HG03095 (cell line): ENCODE data around the gene NKX1-2.

ENCODE experiments used
- ATAC-seq: cut with Tn5 transposase; IDR thresholded peaks from one replicate; pipeline ENCODE4 v1.9.1; 2021; ENCODE audit warnings: moderate library complexity; ENCODE audit not compliant: unreplicated experiment

The NKX1-2 gene

DNA sequence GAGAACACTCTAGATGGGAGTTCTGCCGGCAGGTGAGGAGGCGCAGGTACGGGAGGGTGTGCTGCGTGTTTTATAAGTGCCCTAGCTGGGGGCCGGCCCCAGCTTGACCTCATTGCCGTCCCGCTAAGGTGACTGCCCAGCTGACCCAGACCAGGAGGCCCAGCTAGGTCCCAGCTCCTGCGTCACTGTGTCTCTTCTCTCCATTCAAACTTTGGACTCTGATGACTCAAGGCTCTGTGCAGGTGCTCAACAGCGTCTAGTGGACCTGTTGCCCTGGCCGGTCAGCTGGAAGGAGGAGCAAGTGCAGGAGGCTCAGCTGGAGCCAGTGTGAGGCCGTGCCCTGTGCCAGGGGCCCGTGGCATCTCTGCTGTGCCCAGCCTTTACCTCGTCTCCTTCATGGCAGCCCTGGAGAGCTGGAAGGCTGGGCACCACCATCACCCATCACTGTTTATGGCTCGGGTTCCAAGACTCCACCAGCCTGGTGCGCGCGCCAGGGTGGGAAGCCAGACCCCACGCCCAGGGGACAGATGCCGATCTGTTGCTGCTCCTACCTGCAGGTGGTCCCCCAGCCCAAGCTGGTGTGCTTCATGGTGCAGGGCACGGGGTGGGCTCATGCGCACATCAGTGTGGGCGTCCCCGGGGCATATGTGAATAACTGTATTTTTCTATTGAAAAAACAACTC, 26.3 kb upstream of the NKX1-2 start:
- ATAC-seq: no peak

GRCh38 chr10:124474514-124475070, 24.8 kb upstream of the NKX1-2 start:
- no peak for ATAC-seq

- no peak for ATAC-seq
Observed at GRCh38 chr10:124473070-124473469, 23.2 kb upstream of the NKX1-2 start.

DNA sequence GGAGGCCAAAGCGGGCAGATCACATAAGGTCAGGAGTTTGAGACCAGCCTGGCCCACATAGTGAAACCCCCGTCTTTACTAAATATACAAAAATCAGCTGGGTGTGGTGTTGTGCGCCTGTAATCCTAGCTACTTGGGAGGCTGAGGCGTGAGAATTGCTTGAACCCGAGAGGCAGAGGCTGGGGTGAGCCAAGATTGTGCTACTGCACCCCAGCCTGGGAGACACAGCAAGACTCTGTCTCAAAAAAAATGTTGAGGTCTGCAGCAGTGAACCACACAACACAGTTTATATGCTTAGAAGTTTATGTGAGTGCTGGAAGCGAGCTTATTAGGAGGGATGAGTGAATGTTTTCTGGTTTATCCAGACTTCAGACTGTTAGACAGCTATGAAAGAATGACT, 22.2 kb upstream of the NKX1-2 start:
- ATAC-seq: no peak

GRCh38 chr10:124470544-124471434, 21.0 kb upstream of the NKX1-2 start:
- ATAC-seq: no peak

GRCh38 chr10:124469956-124470484, 20.2 kb upstream of the NKX1-2 start:
- no peak for ATAC-seq

DNA sequence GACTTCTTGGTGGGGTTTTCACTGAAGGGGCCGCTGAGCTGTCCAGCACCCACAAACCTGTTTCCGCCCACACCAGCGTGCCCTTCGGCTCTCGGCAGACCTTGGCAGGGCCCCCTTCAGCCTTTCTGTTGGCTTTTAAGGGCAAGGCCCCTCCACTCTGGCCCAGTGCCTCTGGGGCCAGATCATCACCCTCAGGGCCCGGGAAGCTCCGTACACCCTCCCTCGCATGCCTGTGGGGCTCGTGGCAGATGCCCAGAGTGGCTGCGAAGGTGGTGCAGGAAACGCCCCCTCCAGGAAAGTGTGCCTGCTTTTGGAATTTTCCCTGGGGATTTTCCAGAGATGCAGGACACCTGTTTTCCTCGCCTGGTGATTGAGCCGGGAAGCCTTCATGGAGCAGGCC, 18.8 kb upstream of the NKX1-2 start:
- ATAC-seq: no peak

DNA sequence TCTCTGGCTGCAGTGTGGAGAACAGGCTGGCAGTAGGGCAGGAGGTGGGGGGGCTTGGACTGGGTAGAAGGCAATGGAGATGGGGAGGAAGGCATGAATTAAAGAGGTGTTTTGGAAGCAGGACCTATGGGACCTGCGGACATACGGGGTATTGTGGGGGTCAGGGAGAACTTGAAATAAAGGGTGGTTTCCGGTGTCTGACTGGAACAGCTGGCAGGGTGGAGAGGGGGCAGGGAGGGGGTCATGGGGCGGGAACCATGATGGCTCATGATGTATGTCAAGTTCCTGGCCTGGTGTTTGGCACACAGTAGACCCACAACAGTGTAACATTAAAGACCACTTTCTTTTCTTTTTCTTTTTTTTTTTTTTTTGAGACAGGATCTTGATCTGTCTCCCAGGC, 17.3 kb upstream of the NKX1-2 start:
- ATAC-seq: no peak

DNA sequence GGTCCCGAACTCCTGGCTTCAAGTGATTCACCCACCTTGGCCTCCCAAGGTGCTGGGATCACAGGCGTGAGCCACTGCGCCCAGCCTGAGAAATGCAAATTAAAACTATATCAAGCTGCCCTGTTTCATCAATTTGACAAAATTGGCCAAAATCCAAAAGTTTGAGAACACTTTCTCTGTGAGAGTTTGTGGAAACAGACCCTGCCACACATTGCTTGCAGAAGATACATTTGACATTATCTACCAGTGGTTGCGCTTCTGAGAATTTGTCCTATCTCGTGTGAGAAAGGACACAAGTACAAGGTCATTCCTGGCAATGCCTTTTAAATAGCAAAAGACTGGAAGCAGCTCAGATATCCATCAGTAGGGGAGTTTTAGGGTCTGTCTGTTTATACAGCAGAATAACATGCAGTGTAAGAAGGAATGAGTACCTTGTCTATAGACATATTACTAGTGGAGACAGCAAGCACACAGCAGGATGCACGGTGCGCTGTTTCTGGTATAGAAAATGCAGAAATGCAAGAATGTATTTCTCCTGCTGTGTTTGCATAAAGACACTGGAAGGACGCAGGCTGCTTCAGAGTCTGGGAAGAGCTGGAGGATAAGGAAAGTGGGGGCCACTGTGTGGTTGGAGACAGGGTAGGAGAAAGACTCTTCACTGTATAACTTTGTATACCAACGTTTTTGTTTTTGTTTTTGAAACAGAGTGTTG, 16.1 kb upstream of the NKX1-2 start:
- ATAC-seq: no peak

- ATAC-seq: peak; percentile 58
Observed at GRCh38 chr10:124465003-124465776, 15.4 kb upstream of the NKX1-2 start.

- no peak for ATAC-seq
Observed at GRCh38 chr10:124464028-124464965, 14.5 kb upstream of the NKX1-2 start.

GRCh38 chr10:124462348-124462695, 12.5 kb upstream of the NKX1-2 start:
- no peak for ATAC-seq

DNA sequence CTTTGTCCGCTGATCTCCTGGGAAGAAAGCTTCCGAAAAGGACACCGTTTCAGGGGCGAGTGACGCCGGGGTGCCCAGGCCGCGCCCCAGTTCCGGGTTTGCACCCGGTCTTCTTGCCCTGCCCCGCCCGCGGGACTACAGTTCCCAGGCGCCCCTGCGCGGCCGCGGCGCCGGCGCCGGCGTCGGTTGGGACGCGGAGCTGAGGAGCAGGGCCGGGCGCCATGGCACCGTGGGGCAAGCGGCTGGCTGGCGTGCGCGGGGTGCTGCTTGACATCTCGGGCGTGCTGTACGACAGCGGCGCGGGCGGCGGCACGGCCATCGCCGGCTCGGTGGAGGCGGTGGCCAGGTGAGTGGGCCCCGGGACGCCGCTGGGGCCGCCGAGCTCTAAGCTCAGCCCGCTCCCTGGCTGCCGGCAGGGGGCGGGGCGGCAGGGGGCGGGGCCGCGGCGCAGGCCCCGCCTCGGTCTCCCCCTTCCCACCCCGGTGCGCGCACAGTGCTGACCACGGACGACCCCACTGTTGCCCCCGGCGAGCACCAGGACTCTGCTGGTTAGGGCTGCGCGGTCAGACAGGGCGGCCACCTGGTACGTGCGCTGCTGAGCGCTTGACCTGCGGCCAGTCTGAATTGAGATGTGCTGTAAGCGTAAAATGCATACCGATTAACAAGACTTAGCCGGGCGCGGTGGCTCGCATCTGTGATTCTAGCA, 12.0 kb upstream of the NKX1-2 start, which contains the start of gene LHPP:
LHPP (plus strand) TSS at position 182 of the 706 bp plus-strand sequence; CDS start at position 222, 40 bp downstream.
- ATAC-seq: peak; percentile 95

DNA sequence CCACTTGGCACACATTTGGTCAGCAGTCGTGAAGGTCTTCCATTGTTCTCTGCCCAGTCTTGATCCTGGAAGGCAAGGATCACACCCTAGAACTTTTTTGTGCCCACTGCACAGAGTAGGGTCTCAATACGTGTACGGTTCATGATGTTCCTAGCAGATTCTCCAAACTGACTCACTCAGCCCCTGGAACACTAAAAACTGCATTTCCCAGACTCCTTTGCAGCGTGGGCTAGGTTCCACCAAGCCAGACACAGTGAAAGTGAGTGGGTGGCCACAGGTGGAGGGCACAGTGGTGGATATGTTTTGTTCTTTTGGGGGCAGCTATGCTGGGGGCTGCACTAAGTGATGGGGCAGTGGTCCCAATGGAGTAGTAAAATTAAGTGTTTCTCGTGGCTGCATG, 10.3 kb upstream of the NKX1-2 start:
- ATAC-seq: no peak

- ATAC-seq: no peak
Observed at GRCh38 chr10:124459395-124459794, 9.6 kb upstream of the NKX1-2 start.

DNA sequence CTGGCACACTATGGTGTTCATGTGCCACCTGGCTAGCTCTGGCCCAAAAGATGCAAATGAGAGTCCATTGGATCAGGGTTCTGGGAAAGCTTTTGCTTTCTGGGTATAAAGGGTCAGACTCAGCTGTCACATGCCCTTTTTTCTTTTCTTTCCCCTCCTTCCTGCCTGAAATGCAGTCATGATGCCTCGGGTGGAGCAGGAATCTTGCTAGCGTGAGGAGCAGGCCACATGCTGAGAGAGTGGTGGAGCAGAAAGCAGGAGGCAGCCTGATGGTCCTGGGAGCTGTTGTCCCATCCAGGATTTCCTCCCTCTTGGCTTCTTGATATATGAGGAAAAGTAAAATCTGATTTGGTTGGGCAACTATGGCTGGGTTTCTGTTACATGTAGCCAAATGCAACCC, 9.1 kb upstream of the NKX1-2 start:
- ATAC-seq: no peak

DNA sequence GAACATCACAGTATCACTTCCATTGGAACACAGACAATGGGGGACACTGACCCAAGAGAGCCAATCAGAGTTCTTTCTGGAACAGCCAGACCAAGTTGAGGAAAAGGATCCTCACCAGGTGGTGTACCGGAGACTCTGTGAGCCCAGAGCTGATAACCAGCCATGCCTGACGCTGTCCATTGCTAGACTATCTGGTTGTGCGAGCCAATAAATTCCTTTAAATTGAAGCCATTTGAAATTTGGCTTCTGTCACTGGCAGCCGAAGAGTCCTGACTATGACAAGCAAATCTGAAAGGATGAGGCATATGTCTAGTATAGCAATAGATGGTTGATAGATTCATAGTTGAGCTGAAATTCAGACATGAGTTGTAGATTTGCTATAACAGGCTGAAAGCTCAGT, 8.6 kb upstream of the NKX1-2 start:
- no peak for ATAC-seq

GRCh38 chr10:124455441-124455840, 5.6 kb upstream of the NKX1-2 start:
- ATAC-seq: no peak
